PC-9 (cell line): ENCODE data around the gene DOCK7.

Source experiments
- EZH2 ChIP-seq: fragments of 200-600 bp; sonication (generic); IDR thresholded peaks from 2 replicates; pipeline ENCODE4 v1.8.0; 2017; ENCODE audit warnings: antibody characterized with exemption, low read depth
- TF ChIP-seq, protein P1 (sequence below): fragments of 200-600 bp; sonication (generic); conservative IDR thresholded peaks from 2 replicates; pipeline ENCODE4 v1.6.1; 2017; ENCODE audit warnings: mixed run types, antibody characterized with exemption, mild to moderate bottlenecking, moderate library complexity

- TF ChIP-seq, protein P1, sequence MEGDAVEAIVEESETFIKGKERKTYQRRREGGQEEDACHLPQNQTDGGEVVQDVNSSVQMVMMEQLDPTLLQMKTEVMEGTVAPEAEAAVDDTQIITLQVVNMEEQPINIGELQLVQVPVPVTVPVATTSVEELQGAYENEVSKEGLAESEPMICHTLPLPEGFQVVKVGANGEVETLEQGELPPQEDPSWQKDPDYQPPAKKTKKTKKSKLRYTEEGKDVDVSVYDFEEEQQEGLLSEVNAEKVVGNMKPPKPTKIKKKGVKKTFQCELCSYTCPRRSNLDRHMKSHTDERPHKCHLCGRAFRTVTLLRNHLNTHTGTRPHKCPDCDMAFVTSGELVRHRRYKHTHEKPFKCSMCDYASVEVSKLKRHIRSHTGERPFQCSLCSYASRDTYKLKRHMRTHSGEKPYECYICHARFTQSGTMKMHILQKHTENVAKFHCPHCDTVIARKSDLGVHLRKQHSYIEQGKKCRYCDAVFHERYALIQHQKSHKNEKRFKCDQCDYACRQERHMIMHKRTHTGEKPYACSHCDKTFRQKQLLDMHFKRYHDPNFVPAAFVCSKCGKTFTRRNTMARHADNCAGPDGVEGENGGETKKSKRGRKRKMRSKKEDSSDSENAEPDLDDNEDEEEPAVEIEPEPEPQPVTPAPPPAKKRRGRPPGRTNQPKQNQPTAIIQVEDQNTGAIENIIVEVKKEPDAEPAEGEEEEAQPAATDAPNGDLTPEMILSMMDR = no peak
- TF ChIP-seq EZH2 = no peak
Measured at GRCh38 chr1:62436039-62436465, 252.1 kb downstream of the DOCK7 start.
